ENCODE results near the gene TGFBR2.

DNA sequence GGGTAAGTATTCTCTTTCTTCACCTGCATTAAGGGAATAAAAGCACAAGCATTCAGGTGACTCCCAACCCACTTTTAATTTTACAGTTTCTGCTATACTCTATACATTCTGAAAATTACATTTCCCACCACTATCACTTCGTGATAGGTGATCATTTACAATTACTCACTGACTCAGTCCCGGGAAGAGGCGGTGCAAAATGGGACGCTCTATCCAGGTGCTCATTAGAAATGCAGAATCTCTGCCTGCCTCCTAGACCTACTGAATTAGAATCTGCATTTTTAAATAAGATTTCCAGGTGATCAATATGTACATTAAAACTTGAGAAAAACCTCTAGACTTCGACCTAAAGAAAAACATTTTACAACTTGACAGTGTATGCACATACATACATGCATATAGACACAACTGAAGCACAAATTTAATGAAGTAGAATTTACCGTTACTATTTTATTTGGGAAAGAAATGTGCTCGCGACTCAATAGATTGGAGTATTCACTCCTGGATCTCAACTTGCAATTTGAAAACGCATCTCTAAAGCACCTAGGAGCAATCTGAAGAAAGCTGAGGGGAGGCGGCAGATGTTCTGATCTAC, 598 bp upstream of the TGFBR2 start:
- TF ChIP-seq, protein P1, sequence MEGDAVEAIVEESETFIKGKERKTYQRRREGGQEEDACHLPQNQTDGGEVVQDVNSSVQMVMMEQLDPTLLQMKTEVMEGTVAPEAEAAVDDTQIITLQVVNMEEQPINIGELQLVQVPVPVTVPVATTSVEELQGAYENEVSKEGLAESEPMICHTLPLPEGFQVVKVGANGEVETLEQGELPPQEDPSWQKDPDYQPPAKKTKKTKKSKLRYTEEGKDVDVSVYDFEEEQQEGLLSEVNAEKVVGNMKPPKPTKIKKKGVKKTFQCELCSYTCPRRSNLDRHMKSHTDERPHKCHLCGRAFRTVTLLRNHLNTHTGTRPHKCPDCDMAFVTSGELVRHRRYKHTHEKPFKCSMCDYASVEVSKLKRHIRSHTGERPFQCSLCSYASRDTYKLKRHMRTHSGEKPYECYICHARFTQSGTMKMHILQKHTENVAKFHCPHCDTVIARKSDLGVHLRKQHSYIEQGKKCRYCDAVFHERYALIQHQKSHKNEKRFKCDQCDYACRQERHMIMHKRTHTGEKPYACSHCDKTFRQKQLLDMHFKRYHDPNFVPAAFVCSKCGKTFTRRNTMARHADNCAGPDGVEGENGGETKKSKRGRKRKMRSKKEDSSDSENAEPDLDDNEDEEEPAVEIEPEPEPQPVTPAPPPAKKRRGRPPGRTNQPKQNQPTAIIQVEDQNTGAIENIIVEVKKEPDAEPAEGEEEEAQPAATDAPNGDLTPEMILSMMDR (IDR thresholded peaks at IDR 0.05), result no peak
- no peak for TF ChIP-seq POLR2A (IDR thresholded peaks at IDR 0.05)
